ENCODE results near the gene PDE8B. TPM values are rescaled to one million over a fixed set of nuclear protein-coding genes. Genes with fewer than 3 reads are reported as not detected.

PDE8B gene
- polyA plus RNA-seq, 1 donor (not counting 4 experiments of a cell fraction or from before 2014, with no cell fraction given), result not detected

DNA sequence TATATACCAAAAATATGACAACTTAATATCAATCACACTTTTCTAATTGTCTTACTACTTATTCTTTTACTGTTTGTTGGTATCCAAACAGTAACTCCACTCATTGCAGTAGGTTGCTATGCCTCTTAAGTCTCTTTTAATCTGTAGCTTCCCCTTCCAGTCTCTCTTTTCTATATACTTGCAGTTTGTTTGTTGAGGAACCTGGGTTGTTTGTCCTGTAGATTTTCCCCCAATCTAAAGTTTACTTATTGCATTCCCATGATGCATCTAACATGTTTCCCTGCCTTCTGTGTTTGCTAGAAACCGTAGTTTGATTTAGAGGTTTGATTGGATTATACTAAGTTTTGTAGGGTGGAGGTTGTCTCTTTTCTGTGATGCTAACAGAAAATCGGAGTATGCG lies 10.6 kb downstream of the PDE8B start:
- Histone ChIP-seq H3K9ac (ENCODE audit: control insufficient read depth, extremely low read depth, insufficient read depth, low read length) (no peak overlapping the region), H4K20me1 (ENCODE audit: control insufficient read depth, extremely low read depth, insufficient read depth, low read length) (no peaks in the 10 kb centered on the region), H3K4me3 (ENCODE audit: control insufficient read depth in 2 of 3, extremely low read depth in 1 of 3, insufficient read depth in 2 of 3, low read depth in 1 of 3, low read length in 3 of 3) (no peak overlapping the region), H3K9me3 (ENCODE audit: control insufficient read depth, low read depth, low read length) (no peaks in the 10 kb centered on the region), H3K36me3 (ENCODE audit: control insufficient read depth in 2 of 2, extremely low read depth in 1 of 2, insufficient read depth in 2 of 2, low read length in 2 of 2) (no peaks in the 10 kb centered on the region), H3K4me2 (ENCODE audit: control insufficient read depth, extremely low read depth, insufficient read depth, low read depth, low read length) (no peak overlapping the region), H3K27me3 (ENCODE audit: control insufficient read depth, extremely low read depth, insufficient read depth, low read length) (peaks cover 3% of the 10 kb centered on the region), H3K4me1 (ENCODE audit: control insufficient read depth, extremely low read depth, insufficient read depth, low read length) (no peaks in the 10 kb centered on the region), H2AFZ (ENCODE audit: control insufficient read depth, low read length) (no peak overlapping the region), H3K79me2 (ENCODE audit: control insufficient read depth, insufficient read depth, low read length) (no peaks in the 10 kb centered on the region), H3K9me1 (ENCODE audit: control insufficient read depth, extremely low read depth, insufficient read depth, low read length) (no peaks in the 10 kb centered on the region), H3K27ac (ENCODE audit: control insufficient read depth, insufficient read depth, low read length) (no peak overlapping the region)
- DNase-seq (ENCODE audit: low read depth, low spot score), result no peak
- dilution Hi-C loops (cut with MboI; ENCODE audit: extremely low pct_ligation_motif_present, low sequenced_read_pairs), result no loop called here
- no peak for FAIRE-seq
- TF ChIP-seq, protein P1, sequence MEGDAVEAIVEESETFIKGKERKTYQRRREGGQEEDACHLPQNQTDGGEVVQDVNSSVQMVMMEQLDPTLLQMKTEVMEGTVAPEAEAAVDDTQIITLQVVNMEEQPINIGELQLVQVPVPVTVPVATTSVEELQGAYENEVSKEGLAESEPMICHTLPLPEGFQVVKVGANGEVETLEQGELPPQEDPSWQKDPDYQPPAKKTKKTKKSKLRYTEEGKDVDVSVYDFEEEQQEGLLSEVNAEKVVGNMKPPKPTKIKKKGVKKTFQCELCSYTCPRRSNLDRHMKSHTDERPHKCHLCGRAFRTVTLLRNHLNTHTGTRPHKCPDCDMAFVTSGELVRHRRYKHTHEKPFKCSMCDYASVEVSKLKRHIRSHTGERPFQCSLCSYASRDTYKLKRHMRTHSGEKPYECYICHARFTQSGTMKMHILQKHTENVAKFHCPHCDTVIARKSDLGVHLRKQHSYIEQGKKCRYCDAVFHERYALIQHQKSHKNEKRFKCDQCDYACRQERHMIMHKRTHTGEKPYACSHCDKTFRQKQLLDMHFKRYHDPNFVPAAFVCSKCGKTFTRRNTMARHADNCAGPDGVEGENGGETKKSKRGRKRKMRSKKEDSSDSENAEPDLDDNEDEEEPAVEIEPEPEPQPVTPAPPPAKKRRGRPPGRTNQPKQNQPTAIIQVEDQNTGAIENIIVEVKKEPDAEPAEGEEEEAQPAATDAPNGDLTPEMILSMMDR (optimal IDR thresholded peaks at IDR 0.05 in 1 of 3, IDR thresholded peaks at IDR 0.05 in 1 of 3, conservative IDR thresholded peaks at IDR 0.05 in 1 of 3; ENCODE audit: extremely low read depth in 1 of 3, insufficient read depth in 2 of 3, low read length in 3 of 3), result no peak
- no peak for TF ChIP-seq EZH2 (IDR thresholded peaks at IDR 0.05; ENCODE audit: low read length)

GRCh38 chr5:77222722-77223121 lies 12.2 kb downstream of the PDE8B start:
- no peak overlapping the region for H3K27ac ChIP-seq (ENCODE audit: control insufficient read depth, insufficient read depth, low read length)
- dilution Hi-C loops (cut with MboI; ENCODE audit: extremely low pct_ligation_motif_present, low sequenced_read_pairs), result no loop called here
- no peak overlapping the region for H3K9ac ChIP-seq (ENCODE audit: control insufficient read depth, extremely low read depth, insufficient read depth, low read length)
- DNase-seq (ENCODE audit: low read depth, low spot score) (no peak), FAIRE-seq (no peak)
- no peaks in the 10 kb centered on the region for H3K4me1 ChIP-seq (ENCODE audit: control insufficient read depth, extremely low read depth, insufficient read depth, low read length)
- TF ChIP-seq, protein P1 (optimal IDR thresholded peaks at IDR 0.05 in 1 of 3, IDR thresholded peaks at IDR 0.05 in 1 of 3, conservative IDR thresholded peaks at IDR 0.05 in 1 of 3; ENCODE audit: extremely low read depth in 1 of 3, insufficient read depth in 2 of 3, low read length in 3 of 3), result no peak
- TF ChIP-seq EZH2 (IDR thresholded peaks at IDR 0.05; ENCODE audit: low read length), result no peak
- no peaks in the 10 kb centered on the region for H3K36me3 ChIP-seq (ENCODE audit: control insufficient read depth in 2 of 2, extremely low read depth in 1 of 2, insufficient read depth in 2 of 2, low read length in 2 of 2)
- no peaks in the 10 kb centered on the region for H3K9me3 ChIP-seq (ENCODE audit: control insufficient read depth, low read depth, low read length)
- no peak overlapping the region for H3K4me2 ChIP-seq (ENCODE audit: control insufficient read depth, extremely low read depth, insufficient read depth, low read depth, low read length)
- no peaks in the 10 kb centered on the region for H3K9me1 ChIP-seq (ENCODE audit: control insufficient read depth, extremely low read depth, insufficient read depth, low read length)
- no peak overlapping the region for H3K4me3 ChIP-seq (ENCODE audit: control insufficient read depth in 2 of 3, extremely low read depth in 1 of 3, insufficient read depth in 2 of 3, low read depth in 1 of 3, low read length in 3 of 3)
- H3K27me3 ChIP-seq (ENCODE audit: control insufficient read depth, extremely low read depth, insufficient read depth, low read length), result peaks cover 3% of the 10 kb centered on the region
- H2AFZ ChIP-seq (ENCODE audit: control insufficient read depth, low read length), result no peak overlapping the region
- no peaks in the 10 kb centered on the region for H3K79me2 ChIP-seq (ENCODE audit: control insufficient read depth, insufficient read depth, low read length)
- H4K20me1 ChIP-seq (ENCODE audit: control insufficient read depth, extremely low read depth, insufficient read depth, low read length), result no peaks in the 10 kb centered on the region

Measured in keratinocyte (primary cell).